ENCODE data around the gene ERBB2.
A peak's percentile ranks its signal among the peaks of the same experiment; 100 is the strongest.
"Not testable (repeated sequence)": the region's sequence is repeated elsewhere in the genome, so short reads cannot be mapped to it uniquely, and the experiment has no call there.

The ERBB2 gene

DNA sequence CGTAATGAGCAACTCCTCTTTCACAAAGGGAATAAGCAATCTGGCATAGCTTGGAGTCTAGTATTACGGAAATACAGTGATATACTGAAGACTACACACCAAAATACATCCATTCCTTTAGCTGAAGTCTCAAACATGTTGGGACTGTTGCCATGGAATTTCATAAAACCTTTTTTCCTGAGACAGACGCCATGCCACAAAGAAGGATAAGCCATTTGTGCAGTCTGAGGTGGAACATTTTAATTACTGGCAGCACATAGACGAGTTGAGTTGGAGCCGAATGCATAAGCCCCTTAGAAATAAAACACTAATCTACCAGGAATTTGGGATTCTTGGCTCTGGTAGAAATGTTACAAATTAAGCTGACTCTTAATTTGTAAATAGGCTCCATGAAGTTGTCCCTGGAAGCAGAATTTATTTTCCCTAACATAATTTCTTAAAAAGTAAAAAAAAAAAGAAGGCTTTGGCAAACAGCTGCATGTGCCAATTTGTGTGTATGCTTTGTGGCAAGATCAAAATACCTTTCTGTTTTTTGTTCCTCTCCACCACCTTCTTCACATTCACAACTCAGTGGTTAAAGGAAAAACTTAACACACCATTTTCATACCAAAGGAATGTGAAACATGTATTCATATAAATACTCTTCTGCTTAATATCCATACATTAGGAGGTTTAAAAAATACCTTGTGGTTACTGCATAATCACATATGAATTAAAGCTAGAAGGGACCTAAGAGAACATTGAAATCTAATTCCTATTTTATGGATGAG lies 63.4 kb downstream of the ERBB2 start:
- DNase-seq (ENCODE audit: low read depth in 2 of 2): peak; percentile 67 to 71

- not testable (repeated sequence) for DNase-seq (ENCODE audit: low read depth in 2 of 2)
Measured at GRCh38 chr17:39764171-39764570, 64.3 kb downstream of the ERBB2 start.

DNA sequence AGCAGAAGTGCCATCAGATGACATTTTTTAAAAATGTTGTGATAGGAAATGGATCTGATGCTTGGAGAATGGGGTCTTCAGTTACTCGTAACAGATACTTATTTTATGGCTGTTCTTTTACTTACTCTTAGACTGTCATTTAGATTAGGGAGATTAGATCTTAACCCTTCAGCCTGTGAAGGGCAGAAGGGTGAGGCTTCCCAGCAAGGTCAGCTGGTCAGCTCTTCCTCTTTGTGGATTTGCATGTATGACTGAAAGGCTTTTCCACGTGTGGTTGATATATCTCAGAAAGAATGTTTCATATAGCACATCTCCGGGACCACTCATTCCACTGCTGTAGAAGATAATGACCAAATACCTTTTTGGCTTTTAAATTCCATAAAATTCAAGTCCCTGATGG lies 65.3 kb downstream of the ERBB2 start:
- DNase-seq (ENCODE audit: low read depth in 2 of 2): no peak

DNA sequence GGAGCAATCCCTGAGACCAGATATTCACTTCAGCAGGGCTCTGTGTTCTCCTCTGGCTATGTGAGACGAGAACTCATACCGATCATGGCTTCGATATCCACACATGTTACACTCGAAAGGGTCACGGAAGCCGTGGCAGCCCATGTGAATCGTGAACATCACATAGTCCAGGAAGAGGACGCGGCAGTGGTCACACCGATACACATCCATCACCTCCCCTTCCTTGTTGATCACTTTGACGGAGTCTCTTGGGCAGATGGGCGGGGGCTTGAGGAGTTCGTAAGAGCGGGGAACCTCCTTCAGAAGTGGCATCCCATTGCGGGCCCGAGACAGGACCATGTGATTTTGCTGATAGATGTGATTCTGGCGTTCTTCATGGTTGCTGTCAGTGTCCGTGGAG lies 65.9 kb downstream of the ERBB2 start:
- DNase-seq (ENCODE audit: low read depth in 2 of 2): no peak

DNA sequence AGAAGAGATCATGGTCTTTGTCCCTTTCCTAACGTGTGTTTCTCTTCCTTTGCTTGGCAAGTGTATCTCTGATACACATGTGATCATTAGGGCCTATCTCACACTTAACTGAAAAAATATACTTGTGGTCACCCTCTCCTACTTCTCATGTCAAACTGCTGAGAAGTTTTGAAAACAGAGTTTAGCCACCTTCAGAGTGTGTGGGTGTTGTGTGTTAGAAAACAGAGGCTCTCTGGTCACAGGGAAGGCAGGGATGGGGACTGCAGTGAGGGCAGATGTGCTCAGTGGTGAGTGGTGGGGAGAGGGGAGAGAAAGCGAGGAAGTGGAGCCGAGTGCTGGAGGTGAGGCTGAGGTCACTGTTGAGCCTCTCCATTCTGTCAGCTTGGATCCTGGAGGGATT lies 67.3 kb downstream of the ERBB2 start:
- no peak for DNase-seq (ENCODE audit: low read depth in 2 of 2)

- no peak for DNase-seq (ENCODE audit: low read depth in 2 of 2)
Measured at GRCh38 chr17:39769974-39770587, 70.2 kb downstream of the ERBB2 start.

- DNase-seq (ENCODE audit: low read depth in 2 of 2): no peak
Measured at GRCh38 chr17:39772415-39772814, 72.6 kb downstream of the ERBB2 start.

DNA sequence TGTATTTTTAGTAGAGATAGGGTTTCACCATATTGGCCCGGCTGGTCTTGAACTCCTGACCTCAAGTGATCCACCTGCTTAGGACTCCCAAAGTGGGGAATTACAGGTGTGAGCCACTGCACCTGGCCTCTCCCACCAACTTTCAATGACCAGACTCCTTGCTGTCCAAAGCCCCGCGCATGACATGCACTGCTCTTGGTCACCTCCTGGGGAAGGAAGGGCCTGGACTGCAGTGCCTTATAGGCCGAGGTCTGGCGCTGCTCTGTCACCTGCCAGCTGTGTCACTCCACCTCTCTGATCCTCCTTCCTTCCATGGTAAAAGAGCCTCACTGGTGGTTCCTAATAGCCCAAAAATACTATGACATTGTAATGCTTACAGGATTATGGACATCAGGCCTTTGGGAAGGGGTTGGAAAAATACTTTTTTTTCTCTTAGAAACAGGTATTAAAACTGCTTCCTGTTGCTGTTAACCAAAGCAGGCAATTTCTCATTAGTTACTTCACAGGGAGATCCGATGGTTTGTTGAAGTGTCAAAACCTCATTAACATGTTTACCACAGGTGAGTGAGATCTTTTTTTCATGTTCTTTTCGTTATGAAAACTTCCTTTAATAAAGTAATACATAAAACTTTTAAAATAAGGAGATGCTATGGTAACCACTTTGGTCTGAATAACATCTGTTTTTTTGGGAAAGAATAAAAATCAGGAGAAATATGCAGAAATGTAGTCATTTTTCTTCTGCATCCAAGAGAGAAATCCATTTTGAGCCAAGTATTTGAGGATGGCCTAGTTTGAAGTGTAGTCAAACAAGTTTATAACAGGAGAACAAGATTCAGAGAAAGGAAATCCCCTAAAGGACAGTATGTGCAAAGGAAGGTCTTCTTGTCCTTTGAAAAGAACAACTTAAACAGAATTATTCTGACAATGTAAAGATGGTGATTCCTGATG lies 73.4 kb downstream of the ERBB2 start:
- no peak for DNase-seq (ENCODE audit: low read depth in 2 of 2)

- no peak for DNase-seq (ENCODE audit: low read depth in 2 of 2)
Measured at GRCh38 chr17:39774047-39774446, 74.2 kb downstream of the ERBB2 start.

GRCh38 chr17:39775031-39775430 lies 75.2 kb downstream of the ERBB2 start:
- no peak for DNase-seq (ENCODE audit: low read depth in 2 of 2)

DNA sequence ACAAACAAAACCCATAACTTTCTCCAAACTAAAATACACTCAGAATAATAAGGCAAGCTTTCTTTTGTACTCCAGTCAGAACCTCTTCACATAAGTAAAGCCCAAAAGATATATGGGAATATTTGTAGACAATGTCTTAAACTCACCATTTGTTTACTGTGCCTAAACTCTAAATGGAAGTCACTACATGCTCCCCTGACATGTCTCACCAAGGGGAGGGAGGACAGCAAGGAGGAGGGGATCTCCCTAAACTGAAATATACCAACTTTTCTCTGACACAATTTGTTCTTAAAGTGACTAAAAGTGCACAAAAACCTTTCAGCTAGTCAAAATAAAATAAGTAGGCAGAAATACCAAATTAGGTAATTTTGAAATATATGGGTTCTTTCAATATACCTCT lies 76.4 kb downstream of the ERBB2 start:
- no peak for DNase-seq (ENCODE audit: low read depth in 2 of 2)

- DNase-seq (ENCODE audit: low read depth in 2 of 2): no peak
Measured at GRCh38 chr17:39777534-39778365, 77.9 kb downstream of the ERBB2 start.

Measured in fibroblast of skin of left quadriceps (primary cell).